ENCODE measurements around the gene SUGP2.
"Not testable (repeated sequence)": the region's sequence is repeated elsewhere in the genome, so short reads cannot be mapped to it uniquely, and the experiment has no call there.

The SUGP2 gene

DNA sequence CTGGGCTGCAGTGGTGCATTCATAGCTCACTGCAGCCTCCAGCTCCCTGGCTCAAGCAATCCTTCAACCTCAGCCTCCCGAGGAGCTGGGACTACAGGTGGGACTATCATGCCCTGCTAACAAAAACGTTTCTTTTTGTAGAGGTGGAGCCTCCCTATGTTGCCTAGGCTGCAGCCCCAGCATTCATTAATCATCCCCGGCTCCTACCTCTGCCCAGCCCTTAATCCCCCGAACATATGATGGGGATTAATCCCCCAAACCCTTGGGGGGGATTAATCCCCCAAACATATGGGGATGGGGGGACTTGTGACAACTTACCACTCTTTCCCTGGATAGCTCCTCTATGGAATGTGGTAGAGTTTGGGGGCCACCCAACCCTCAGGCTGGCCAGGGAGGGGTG is 45.9 kb downstream of the SUGP2 start:
- DNase-seq = no peak

DNA sequence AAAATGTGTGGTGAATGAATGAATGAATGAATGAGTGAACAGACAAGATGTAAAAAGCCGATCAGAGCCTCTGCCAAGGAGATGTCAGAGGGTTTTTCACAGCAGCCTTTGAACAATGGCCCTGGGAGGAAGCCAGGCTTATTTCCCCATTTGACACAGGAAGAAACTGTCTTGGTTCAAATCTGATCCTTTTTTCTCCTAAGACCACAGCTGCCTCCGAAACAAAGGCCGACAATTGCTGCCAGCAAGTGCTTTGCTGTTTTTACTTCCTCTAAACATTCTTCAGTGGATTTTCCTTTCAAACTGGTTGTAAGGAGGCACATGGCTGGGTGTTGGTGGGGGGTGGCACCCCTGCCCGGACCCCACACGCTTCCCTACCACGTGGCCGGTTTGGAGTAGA is 48.1 kb downstream of the SUGP2 start:
- peak; percentile 63 for DNase-seq

DNA sequence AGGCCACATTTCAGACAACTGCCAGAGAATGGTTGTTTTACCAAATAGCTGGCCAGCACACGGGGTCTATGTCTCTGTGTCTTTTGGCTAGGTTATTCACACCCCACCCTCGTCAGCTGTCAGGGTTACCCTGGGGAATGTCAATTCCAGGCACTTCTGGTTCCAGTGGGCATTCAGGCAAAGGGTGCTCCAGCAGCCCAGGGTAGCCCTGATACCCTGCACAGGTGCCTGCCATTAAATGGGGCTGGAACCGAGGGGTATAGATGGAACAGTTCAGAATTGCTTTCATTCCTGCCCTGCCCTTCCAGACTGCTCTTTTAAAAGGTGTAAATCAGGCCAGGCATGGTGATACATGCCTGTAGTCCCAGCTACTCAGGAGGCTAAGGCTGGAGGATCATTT is 49.1 kb downstream of the SUGP2 start:
- DNase-seq = no peak

DNA sequence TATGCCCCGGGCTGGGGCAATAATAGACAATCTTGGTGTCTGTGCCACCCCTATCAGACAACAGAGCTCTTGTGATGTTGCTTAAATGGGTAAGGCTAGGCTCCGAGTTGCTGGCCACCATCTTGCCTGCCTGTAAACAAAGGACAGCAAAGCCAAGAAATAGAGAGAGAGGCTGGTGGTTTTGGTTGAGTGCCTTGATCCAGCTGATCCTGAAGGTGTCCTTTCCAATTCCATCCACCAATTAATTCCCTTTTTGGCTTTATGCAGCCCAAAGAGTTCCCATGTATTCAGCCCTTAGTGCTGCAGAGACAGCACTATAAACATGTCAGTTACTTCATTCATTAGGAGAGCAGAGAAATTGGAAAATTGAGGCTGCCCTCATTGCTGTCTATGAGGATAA is 50.6 kb downstream of the SUGP2 start:
- DNase-seq = no peak

DNA sequence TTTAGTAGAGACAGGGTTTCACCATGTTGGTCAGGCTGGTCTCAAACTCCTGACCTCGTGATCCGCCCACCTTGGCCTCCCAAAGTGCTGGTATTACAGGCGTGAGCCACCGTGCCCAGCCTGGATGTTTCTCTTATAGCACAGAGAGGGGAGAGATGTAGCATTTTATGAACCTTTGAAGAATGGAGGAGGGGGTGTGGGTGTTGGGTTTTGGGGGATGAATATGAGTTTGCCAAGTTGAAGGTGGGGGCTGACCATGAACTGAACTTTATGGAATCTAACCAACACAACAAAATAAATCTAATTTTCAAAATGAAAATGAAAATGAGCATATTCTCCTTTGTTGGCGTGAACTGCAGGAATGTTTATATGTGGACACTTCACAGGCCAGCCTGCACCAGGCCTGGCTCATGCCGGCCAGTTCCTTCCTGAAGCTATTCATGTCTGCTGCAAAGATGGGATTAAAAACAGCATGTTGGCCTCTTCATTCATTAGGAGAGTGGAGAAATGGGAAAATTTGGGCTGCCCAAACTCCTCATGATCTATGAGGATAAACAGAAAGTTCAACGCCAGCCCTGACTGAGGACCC is 52.8 kb downstream of the SUGP2 start:
- DNase-seq = no peak

DNA sequence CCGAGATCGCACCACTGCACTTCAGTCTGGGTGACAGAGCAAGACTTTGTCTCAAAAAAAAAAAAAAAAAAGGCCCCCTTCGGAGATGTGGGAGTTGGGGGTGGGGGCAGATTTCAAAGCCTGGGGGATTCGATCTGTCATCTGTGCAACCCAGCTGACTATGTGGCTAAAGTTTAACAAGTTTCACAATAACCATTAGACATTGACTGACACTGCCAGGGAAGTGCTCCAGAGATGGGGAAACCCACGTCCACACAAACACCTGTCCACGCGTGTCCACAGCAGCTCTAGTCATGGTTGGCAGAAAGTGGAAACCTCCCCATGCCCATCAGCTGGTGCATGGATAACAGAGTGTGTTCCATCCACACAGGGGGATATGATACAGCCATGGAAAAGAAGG is 54.7 kb downstream of the SUGP2 start:
- DNase-seq = no peak

DNA sequence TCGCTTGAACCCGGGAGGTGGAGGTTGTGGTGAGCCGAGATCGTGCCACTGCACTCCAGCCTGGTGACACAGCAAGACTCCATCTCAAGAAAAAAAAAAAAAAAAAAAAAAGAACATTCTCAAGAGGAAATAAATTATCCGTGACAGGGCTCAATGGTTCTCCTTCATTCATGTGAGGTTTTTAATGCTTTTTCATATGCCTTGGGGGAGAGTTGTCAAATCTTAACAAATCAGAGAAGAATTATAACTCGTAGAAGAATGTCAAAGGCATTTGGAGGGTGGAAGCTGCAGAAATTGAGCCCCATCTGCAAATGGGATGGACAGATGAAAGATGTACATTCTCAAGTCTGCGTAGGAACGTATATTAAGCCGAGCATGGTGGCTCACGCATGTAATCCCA is 57.4 kb downstream of the SUGP2 start:
- DNase-seq = no peak

DNA sequence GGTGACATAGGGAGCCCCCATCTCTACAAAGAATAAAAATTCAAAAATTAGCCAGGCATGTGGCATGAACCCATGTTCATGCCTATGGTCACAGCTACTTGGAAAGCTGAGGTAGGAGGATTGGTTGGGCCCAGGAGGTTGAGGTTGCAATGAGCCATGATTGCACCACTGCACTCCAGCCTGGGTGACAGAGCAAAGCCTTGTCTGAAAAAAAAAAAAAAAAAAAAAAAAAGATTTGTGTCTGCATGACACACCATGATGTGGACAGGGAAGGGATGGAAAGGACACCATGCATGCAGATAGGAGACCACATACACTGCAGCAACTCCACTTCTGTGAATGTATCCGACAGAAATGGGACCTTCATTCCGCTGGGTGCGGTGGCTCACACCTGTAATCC is 58.3 kb downstream of the SUGP2 start:
- peak; percentile 35 for DNase-seq

DNA sequence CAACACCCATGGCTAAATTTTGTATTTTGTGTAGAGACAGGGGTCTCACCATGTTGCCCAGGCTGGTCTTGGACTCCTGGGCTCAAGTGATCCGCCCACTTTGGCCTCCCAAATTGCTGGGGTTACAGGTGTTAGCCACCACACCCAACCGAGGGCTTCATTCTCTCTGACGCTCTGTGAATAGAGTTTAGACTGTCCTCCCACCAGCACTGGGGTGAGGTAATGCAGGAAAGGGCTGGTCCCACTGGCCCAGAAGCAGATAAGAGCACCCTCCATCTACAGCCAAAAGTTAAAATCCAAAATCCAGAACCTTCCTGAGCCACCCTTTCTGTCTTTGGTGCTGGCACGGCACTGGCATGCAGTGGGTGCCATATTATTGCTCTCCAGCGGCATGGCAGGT is 60.5 kb downstream of the SUGP2 start:
- no peak for DNase-seq

DNA sequence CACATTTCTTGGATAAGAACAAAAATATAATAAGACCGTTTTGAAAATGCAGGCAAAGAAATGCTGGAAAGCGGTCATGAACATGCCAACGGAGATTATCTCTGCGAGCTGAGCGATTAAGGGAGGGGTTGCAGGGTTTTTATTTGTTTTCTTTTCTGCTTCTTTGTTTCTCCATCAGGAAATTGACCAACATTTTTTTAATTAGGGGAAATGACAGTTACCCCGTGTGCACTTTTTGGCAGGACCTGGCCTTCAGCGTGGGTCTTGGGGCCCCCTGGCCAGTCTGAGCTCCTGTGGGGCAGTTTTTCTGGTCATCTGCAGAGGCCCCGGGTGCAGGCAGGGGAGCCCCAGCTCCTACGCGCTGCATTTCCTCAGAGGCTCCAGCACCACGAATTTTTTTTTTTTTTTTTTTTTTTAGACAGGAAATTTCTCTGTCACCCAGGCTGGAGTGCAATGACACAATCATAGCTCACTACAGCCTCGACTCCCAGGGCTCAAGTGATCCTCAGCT is 61.0 kb downstream of the SUGP2 start:
- peak; percentile 62 for DNase-seq

DNA sequence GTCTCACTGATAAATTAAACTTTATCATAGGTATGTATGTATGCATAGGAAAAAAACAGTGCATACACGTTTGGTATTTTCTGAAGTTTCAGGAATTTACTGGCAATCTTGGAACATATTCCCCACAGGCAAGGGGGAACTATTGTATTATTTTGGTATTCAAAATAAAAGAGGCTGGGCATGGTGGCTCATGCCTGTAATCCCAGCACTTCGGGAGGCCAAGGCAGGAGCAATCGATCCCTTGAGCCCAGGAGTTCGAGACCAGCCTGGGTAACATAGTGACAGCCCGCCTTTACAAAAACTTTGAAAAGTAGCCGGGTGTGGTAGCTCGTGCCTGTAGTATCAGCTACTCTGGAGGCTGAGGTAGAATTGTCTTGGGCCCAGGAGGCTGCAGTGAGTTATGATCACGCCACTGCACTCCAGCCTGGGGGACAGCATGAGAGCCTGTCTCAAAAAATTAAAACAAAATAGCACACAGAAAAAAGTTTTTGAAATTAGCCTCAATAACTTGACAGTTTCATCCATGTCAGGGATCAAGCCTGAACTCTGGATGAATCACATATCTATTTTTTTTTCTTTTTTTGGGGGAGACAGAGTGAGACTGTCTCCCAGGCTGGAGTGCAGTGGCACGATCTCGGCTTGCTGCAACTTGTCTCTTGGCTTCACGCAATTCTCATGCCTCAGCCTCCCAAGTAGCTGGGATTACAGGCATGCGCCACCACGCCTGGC is 63.2 kb downstream of the SUGP2 start:
- no peak for DNase-seq

DNA sequence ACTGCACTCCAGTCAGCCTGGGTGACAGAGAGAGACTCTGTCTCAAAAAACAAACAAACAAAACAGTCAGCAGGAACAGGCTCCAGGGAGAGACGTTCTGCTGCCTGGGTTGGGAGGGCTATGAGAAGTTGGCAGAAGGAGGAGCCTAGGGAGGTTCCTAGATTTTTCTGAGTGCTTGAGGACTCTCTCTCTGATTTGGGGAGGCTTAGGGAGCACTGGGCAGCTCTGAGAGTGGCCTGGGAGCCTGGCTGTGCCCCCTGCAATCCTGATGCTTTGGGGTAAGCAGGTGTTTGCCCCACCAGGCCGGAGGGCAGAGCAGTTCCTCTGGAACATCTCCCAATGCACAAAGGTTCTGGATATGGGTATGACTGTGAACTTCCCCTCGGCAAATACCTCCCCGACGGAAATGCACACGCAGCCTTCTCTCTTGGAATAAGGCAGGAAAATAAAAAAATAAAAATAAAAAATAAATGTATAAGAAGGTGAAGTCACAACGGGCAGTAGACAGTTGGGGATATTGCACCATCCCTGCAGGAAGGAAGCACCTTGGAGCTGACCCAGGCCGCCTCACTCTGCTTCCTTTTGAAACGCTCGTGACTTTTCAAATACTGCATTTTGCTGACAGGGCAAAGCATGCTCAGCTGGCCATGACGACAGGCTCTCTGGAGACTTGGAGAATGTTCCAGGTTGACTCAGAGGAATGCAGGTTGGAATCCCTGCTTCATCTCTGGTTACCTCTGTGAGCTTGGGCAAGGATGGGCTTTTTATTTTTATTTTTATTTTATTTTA is 65.8 kb downstream of the SUGP2 start:
- DNase-seq = peak; percentile 70

DNA sequence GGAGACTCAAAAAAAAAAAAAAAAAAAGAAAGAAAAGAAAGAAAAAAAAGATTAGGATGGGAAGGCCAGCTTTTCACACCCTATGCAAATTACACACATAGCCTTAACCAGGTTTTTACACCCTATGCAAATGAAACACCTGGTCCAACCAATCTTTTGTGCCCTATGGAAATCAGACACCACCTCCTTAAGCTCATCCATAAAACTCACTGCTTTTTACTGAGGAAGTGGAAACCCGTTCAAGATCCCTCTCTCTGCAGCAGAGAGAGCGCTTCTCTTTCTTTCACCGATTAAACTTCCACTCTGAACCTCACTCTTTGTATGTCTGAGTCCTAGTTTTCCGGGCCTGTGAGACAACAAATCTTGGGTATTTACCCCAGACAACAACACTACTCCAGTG is 67.0 kb downstream of the SUGP2 start:
- DNase-seq = no peak

DNA sequence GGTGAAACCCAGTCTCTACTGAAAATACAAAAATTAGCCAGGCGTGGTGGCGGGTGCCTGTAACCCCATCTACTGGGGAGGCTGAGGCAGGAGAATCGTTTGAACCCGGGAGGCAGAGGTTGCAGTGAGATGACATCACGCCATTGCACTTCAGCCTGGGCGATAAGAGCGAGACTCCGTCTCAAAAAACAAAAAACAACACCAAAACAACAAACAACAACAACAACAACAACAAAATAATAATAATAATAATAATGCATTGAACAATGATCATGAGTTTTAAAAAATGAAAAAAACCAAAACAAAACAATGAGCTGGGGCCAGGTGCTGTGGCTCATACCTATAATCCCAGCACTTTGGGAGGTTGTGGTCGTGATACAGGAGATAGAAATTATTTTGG is 69.2 kb downstream of the SUGP2 start:
- no peak for DNase-seq

DNA sequence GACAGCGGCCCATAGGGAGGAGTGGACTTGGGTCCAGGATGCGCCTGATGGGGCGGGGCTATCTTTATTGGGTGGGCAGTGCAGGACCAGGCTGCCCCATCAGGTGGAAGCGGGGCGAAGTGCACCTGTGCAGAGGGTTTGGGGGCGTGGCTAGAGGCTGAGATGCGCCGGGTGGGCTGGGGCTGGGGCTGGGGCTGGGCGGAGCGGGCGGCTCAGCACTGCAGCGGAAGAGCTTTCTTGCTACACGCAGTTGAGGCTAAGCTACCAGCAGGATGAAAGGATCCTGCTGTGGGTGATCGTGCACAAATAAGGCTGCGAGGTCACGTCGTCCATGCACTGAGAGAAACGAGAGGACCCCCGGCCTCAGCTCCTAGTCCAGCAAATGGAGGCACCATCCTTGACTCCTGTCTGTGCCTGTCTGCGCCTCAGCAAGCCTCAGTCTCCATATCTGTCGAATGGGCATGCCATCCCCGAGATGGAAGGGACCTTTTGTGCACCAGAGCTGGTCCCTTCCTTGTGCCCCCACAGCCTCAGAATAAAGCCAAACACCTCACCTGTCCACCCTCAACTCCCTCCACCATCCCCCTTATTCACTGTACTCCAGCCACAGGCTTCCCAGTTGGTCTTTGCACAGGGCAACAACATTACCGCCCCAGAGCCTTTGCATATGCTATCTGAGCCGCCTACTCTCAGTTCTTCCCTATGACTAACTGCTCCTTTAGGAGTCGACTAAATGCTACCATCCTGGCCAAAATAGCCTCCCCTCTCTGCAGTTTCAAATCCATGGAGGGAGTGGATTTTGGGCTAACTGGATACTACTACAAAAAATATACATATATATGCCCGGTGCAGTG is 71.3 kb downstream of the SUGP2 start:
- no peak for DNase-seq

DNA sequence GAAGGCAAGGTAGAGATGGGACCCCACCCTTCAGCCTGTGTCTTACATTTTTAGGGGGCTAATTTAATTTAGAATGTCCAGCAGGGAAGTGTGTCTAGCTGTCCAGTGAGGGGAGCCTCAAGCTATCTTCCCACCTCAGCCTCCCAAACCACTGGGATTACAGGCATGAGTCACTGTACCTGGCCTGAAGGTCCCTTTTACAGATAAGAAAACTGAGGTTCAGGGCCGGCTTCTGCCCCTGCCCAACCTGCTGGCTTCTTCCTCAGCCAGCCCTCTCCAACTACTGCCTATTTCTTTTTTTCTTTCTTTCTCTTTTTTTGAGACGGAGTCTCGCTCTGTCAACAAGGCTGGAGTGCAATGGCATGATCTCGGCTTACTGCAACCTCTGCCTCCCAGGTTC is 72.9 kb downstream of the SUGP2 start:
- DNase-seq = no peak

DNA sequence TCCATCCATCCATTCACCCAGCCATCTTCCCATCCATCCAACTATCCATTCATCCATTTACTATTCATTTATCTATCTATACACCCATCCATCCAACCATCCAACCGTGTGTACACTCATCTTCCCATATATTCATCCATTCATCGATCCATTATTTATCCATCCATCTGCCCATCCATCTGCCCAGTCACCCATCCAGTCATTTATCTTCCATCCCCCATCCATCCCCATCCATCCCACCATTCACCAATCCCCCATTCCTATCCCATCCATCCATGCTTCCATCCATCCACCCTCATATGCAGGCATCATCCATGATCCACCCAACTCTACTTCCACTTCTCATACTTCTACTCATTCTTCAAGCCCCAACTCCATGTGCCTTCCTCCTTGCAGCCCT is 78.3 kb downstream of the SUGP2 start:
- DNase-seq = no peak

DNA sequence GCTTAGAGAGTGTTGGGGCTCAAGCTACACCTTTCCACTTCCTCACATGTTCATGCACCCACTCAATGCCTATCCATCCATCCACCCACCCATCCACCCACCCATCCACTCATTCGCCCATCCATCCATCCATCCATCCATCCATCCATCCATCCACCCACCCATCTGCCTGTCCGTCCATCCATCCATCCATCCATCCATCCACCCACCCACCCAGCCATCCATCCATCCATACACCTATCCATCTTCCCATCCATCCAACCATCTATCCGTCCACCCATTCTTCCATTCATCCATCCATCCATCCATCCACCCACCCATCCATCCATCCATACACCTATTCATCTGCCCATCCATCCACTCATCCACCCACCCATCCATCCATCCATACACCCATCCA is 79.2 kb downstream of the SUGP2 start:
- DNase-seq = no peak

DNA sequence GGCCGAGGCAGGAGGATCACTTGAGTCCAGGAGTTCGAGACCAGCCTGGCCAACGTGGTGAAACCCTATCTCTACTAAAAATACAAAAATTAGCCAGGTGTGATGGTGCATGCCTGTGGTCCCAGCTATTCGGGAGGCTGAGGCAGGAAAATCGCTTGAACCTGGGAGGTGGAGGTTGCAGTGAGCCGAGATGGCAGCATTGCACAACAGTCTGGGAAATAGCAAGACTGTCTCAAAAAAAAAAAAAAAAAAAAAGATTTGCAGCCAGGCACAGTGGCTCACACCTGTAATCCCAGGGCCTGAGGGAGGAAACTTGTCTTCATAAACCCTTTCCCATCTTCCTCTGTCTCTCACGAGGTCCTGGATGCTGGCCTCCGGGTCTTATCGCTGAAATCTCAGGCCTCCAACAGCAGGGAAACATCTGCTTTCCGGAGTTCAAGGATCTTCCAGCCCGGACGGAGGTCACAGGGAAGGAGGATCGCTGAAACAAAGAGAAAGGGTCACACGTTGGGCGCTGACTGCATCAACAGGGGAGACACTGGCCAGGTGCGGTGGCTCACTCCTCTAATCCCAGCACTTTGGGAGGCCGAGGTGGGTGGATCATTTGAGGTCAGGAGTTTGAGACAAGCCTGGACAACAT is 80.8 kb downstream of the SUGP2 start:
- DNase-seq = not testable (repeated sequence)

DNA sequence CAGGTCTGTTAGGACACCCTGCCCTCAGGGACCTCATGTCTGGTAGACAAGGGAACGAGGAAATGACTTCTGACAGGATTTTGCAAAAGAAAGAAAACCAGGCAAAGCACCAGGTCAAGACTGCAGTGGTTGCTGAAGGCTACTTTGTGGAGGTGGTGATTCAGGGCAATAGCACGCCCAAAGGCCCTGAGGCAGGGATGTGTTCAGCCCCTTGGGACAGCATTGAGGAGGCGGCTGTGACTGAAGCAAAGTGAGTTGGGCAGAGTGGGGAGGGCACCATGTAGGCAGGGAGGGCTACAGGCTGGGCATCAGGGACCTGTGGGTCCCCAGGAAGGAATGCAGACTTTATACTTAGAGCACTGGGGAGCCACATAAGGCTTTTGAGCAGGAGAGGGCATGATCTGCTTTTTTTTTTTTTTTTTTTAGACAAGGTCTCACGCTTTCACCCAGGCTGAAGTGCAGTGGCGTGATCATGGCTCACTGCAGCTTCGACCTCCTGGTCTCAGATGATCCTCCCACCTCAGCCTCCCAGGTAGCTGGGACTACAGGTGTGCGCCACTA is 81.5 kb downstream of the SUGP2 start:
- DNase-seq = no peak

DNA sequence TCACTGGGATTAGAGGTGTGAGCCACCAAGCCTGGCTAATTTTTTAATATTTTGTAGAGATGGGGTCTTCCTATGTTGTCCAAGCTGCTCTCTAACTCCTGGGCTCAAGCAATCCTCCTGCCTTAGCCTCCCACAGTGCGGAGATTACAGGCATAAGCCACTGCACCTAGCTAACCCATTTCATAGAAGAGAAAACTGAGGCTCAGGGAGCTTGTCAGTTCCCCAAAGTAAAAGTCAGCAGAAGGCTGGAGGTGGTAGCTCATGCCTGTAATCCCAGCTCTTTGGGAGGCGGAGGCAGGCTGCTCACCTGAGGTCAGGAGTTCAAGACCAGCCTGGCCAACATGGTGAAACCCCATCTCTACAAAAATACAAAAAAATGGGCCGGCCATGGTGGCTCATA is 83.5 kb downstream of the SUGP2 start:
- no peak for DNase-seq

DNA sequence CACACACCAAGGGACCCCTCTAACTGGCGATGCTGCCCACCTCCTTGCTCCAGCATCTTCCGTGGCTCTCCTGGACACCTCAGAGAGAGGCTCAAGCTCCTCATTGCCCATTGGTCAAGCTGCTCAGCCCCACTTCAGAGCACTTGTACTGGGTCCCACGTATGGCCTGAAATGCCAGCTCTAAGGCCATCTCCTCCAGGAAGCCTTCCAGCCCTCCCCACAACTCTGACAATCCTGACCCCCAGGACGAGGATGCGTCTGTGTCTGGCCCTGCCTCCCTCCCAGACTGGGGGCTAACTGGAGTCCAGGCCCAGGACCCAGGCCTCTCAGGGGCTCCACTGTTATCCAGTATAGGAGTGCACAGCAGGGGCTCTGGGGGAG is 84.4 kb downstream of the SUGP2 start:
- DNase-seq = no peak
